ENCODE results near the gene AKAP11.

DNA sequence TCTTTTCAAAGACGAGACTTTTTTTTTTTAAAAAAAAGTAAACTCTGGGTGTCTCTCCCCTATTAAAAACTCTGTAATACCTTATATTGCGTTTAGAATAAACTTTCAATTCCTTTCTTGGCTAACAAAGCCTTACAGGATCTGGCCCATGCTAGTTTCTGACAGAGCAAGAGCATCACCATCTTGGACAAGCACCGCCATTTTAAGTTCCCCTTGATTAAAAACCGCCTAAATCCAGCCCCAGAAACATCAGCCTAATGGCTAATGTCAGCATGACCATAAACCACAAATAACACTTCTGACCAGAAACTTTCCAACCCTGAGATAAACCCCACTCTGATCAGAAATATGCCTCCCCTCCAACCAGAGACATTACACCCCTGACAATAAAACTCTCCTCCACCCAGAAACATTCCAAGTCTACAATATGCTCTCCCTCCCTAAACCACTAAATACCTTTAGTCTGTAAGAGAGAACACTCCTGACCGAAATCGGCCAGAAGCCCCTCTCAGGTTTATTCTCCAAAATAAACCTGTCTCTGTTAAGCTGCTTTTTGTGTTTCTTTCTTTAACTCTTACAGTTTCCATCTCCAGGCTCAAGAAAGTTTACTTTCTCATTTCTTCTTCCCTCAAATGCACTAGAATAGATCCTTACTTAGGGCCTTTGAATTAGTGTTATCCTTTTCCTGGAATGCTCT, 1.6 kb upstream of the AKAP11 start:
- TF ChIP-seq, protein P1, sequence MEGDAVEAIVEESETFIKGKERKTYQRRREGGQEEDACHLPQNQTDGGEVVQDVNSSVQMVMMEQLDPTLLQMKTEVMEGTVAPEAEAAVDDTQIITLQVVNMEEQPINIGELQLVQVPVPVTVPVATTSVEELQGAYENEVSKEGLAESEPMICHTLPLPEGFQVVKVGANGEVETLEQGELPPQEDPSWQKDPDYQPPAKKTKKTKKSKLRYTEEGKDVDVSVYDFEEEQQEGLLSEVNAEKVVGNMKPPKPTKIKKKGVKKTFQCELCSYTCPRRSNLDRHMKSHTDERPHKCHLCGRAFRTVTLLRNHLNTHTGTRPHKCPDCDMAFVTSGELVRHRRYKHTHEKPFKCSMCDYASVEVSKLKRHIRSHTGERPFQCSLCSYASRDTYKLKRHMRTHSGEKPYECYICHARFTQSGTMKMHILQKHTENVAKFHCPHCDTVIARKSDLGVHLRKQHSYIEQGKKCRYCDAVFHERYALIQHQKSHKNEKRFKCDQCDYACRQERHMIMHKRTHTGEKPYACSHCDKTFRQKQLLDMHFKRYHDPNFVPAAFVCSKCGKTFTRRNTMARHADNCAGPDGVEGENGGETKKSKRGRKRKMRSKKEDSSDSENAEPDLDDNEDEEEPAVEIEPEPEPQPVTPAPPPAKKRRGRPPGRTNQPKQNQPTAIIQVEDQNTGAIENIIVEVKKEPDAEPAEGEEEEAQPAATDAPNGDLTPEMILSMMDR (IDR thresholded peaks at IDR 0.05), result no peak
- no peak for TF ChIP-seq POLR2AphosphoS5 (IDR thresholded peaks at IDR 0.05)
